GM19099 (cell line): ENCODE results near the gene CDV3.
A peak's percentile ranks its signal among the peaks of the same experiment; 100 is the strongest.

Source experiments
- POLR2A ChIP-seq: IDR thresholded peaks from 3 replicates; pipeline ENCODE4 v1.6.1; 2011; ENCODE audit warnings: low read depth; ENCODE audit not compliant: insufficient read length; ENCODE audit errors: extremely low read depth

The CDV3 gene

DNA sequence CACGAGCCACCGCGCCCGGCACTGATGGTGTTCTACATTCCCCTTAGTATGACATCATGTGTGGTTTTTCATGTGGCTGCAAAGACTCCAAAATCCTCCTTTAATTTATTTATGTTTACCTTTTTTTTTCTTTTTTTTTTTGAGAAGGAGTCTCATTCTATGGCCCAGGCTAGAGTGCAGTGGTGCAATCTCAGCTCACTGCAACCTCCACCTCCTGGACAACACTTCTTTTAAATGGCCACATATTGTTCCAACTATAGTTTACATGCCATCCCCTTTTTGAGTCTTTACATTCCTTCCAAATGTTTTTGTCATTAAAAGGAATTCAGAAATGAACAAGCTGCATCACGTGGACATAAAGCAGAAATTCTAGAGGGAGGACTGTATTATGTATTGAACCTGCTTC lies 10.3 kb upstream of the CDV3 start:
- no peak for TF ChIP-seq POLR2A

DNA sequence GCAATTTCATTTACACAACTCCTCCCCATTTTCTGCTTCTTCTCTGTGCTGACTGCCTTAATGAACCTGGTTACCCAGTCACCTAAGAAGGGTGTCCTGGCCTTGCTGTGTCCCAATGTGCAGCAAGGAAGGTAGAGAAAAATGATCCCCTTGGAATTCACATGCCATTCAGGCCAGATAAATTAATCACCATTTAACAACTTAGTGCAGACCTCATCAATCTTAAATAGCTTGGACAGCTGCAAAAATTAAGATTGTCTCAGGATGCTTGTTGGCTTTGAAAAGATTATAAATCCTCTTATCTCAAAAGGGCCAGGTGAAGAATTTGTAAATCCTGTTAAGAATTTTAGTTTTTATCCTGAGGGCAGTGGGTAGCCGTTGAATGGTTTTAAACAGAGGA lies 9.7 kb upstream of the CDV3 start:
- TF ChIP-seq POLR2A, result no peak

DNA sequence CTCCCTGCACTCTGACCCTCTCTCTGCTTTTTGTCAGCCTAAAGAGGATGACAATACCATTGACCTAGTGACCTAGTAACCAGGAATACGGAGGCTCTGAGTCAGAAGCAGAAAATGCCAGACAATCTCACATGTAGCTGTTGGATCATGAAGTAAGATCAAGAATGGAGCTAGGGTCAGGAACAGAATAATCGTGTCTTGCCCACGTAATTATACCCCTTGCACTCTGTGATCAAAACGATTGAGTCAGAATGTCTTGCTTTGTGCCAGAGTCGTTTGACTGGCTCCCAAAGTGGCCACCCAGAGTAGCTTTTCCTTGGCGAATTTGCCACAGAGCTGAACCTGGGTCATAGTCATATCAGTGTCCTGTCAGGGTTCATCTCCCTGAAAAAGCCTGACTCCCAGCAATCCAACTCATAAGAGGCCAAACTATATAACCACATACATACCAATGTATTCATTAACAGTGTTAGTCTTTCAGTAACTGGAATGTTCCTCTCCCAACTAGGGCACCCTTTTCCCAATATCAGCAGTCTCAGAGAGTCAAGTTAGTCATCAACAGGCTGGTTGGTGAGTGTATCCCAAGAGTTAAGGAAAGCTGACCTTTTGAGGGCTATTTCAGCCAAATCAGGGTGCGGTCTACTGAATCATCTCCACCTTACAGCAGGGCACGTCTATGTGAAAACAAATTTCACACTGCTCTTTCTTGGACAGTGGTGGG lies 5.0 kb upstream of the CDV3 start:
- no peak for TF ChIP-seq POLR2A

DNA sequence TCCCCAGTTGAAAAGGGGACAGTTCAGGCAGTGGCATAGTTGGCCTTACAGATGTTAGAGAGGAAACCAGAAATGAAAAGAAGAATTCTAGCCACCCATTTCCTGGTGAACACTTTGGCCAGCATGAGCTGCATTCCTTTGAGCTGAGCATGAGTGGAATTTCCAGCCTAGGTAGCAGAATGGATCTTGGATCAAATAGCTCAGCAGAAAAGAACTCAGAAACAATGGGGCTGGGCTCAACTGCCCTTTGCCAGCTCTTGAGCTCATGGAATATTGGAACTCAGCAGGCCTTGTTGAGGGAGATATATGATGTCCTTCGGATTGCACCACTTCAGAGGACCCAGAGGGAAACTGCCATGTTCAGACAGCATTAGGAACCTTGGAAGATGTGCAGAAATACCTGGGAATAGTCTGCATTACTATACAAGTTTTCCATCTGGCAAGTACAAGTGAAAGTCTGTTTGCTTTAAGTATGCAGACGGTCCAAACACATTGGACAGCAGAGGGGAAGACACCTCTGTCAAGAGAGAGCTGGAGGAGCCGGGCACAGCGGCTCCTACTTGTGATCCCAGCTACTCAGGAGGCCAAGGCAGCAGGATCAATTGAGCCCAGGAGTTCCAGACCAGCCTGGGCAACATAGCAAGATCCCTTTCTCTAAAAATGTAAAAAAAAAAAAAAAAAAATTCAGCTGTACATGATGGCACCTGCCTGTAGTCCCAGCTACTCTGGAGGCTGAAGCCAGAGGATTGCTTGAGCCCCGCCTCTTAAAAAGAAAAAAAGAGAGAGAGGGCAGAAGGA lies 3.1 kb upstream of the CDV3 start:
- no peak for TF ChIP-seq POLR2A

DNA sequence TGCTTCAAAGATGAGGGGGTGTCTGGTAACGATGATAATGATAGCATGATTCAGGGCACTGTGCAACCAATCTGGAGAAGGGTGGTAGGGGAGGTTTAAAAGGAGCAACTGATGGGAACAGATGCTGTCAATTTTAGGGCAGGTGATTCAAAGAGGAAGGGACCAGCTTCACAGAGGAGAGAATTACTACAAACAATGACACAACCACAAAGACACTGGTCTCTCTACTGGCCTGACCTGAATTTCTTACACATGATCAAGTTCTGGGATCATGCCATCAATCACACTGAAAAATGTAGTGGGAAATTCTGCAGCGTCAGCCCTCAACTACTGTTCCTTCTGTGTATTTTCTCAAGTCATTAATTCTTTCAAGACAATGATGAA lies 2.6 kb upstream of the CDV3 start:
- no peak for TF ChIP-seq POLR2A

DNA sequence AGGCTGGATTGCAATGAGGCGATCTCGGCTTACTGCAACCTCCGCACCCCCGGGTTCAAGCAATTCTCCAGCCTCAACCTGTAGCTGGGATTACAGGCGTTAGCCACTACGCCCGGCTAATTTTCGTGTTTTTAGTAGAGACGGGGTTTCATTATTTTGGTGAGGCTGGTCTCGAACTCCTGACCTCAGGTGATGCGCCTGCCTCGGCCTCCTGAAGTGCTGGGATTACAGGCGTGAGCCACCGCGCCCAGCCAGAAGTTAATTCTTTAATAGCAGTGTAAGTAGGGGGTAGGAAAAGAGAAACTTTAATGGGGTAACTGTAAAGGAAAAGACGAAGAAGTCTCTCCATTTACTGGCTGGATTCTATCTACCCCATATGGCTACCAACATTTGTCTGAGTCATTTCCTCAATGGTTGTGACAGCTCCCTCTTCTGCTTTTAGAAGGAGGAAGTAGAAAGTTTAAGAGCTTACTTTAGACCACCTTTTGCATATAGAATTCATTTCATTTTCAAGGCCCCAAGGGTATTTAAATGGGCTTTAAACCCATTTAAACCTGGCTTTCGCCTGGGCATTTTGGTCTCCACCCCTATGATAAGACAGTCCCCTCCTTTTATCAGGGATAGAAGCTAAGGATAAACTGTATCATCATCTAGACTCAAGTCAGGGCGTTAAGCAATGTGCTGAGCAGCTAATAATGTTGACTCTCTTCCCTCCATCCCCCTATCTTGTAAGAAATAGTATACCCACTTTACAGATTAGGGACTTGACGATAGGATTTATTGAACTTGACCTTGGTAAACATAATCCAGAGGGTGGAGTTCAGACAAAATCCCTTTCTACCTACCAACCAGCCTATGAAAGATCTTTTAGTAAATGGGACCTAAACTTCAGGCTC lies 1.1 kb upstream of the CDV3 start:
- no peak for TF ChIP-seq POLR2A

DNA sequence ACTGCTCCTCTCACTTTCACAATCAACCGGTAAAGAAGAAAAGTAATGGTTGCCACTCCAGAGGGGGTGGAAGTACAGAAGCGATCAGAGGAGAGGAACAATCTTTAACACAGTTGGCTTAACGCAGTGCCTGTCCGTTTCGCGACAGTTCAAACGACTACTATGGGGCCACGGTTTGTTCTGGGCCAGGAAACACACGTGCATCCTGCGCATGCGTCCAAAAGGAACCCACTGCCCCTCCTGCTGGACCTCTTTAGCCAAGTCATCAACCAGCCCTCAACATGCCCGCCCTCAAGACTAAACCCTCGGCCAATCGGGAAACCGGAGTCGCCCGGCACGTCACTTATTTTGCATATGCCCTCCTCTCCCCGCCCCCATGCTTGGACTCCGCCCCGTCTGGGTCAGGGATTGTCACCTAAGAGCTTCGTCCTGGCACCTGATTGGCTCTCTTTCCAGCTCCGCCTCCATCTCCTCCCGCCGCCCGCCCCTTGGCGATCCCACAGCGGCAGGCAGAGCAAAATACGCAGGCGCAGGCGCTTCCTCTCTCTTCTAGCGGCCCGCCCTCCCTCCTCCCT lies 345 bp upstream of the CDV3 start:
- peak; percentile 79 for TF ChIP-seq POLR2A

DNA sequence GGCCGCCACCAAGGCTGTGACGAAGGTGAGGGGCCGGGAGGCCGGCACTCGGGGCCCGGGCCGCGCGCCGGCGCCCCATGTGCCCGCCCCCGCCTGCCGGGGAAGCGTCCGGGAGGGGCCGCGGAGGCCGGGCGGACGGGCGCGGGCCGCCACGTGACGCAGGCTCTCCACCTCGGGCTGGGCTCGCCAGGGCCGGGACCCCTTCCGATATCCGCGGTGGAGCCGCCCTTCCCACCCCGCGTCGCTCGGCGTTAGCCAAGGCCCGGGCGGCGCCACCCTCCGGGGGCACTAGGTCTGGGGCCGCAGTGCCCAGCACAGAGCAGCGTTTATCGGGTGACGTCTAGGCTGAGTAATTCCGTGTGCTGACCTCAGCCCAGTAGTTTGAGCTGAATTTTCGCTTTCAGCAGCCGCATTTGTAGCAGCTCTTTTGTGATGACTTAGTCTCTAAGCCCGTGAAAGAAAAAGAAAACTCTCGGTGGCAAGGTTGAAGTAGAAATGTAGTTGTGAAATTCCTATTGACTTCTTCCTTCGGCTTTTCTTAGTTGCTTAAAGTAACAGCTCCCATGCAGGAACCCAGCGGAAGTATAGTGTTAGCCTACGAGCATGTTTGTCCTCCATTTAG lies 885 bp downstream of the CDV3 start:
- peak; percentile 54 for TF ChIP-seq POLR2A

DNA sequence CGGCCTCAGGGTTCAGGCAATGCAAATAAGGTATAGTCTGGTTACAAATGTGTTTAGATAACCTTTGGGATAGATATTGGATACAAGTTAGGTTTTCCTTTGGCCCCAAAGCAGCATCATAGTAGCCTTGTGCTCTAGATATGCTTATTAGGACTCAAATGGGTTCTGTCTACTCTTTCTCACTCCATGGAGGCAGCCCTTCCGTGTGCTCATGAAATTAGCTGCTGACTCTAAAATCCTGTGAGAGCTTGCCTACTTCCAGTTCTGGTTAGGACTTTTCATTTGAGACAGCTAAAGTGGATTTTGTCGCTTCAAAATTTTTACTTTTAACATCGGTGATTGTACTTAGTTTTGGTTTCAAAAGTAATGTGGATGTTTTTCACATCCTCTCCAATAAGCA lies 1.6 kb downstream of the CDV3 start:
- no peak for TF ChIP-seq POLR2A

DNA sequence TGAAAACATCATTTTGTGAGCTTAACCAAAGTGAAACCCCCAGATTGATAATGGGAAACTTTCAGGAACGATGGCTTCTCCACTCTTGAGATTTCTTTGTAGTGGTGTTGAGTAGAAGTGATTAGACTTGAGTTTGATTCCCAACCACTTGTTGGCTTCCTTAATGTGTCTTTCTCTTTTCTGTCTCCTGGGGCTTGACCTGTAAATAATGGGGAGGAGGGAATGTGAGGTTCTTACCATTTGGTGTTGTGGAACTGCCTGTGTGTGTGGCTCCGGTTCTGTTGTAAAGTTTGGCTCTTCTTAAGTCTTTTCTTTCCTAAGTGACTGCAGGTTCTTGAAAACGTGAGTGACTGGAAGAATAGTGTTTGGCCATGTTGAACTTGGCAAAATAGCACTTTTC lies 2.7 kb downstream of the CDV3 start:
- TF ChIP-seq POLR2A, result no peak

DNA sequence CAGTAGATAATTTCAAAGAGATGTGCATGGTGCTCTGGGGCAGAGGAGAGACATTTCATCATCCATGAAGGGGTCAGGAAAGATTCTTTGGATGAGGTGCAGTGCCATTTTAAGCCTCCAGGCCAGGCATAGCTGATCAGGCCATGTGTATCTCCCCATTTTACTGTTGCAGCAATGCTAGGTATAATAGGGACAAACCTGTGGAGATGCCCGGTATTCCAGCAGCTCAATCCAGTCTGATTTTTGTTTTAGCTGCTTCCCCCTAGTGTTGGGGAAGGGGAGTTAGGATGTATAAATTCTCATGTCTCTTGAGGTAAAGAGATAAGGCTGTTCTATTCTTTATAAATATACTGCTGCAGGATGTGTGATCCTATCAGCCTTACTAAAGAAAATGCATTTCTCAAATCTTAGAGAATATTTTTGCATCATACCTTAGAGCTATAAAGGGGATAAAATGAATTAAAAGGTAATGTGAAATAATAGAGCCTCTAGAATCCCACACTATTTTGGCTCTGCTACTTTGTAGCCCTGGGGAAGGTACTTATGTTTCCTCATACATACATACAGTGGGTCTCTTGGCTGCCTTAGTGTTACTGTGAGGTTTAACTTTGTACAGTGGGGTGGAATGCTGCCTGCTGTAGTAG lies 5.2 kb downstream of the CDV3 start:
- TF ChIP-seq POLR2A, result no peak

DNA sequence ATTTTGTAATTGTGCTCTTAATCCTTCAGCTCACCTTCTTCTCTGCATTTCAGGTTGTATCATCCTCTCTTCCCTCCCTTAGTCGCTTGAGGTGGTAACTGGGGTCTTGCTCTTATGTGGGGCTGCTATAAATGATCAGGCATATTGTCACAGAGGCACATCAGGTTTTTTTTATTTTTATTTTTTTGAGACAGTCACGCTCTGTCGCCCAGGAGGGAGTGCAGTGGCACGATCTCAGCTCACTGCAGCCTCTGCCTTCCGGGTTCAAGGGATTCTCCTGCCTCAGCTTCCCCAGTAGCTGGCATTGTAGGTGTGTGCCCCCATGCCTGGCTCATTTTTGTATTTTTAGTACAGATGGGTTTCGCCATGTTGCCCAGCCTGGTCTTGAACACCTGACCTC lies 9.9 kb downstream of the CDV3 start:
- no peak for TF ChIP-seq POLR2A

DNA sequence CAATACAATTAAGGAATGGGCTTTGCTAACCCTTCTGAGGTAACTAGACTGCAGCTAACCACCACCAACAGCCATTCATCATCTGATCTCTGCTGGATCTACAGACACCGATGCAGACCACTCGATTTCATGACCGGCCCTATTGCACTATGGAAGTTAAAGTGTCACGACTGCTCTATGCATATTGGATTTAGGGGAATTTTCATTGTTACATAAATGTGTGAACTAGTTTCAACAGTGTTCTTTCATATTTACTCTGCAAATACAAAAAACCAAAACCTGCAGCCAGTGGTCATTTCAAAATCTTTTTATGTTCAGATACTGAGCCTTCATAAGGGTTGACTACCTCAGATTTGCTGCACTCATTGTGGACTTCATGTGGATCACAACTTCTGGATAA lies 14.5 kb downstream of the CDV3 start:
- no peak for TF ChIP-seq POLR2A

DNA sequence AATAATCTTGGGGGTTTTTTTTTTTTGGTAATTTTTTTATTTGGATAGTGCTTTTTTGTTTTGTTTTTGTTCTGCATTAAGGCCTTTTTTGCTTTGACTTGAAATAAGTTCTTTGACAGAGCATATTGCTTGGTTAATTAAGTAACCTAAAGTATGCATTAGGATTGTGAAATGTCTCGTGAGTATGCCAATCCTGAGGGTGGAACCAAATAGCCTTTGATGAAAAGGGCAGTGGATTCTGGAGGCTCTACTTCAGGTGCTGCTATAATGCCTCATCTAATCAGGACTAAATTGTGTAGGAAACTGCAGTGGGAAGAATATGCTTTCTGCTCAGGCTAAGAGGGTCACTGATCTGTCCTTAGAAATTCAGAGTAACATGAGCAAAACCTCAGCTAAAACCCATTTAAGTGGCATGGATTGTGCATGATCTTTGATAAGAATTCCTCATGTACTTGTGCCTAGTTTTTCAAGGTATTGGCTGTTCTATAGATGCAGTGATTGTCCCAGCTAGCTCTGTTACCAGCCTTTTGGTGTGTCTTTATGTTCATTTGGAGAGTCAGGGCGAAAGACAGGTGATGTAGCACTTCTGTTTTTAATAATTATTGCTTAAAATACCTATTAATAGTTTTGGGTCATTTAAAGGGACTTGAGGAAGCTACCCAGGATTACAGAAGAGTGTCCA lies 15.4 kb downstream of the CDV3 start:
- no peak for TF ChIP-seq POLR2A
